ENCODE measurements around the gene RFPL3.
"Not testable (repeated sequence)": the region's sequence is repeated elsewhere in the genome, so short reads cannot be mapped to it uniquely, and the experiment has no call there.

Gene RFPL3

GRCh38 chr22:32357567-32357966 lies at the start of gene RFPL3:
Gene RFPL3 (plus strand): TSS chr22:32357867. CDS start chr22:32358072, 205 bp downstream.
- H3K27me3 Mint-ChIP-seq (ENCODE audit: low read depth, poor library complexity); H3K27ac Mint-ChIP-seq; DNase-seq; H3K36me3 Mint-ChIP-seq (ENCODE audit: low read depth); H3K9me3 Mint-ChIP-seq; H3K4me3 Mint-ChIP-seq: not testable (repeated sequence)
- peaks cover 15% of the 10 kb centered on the region for H3K4me1 Mint-ChIP-seq

DNA sequence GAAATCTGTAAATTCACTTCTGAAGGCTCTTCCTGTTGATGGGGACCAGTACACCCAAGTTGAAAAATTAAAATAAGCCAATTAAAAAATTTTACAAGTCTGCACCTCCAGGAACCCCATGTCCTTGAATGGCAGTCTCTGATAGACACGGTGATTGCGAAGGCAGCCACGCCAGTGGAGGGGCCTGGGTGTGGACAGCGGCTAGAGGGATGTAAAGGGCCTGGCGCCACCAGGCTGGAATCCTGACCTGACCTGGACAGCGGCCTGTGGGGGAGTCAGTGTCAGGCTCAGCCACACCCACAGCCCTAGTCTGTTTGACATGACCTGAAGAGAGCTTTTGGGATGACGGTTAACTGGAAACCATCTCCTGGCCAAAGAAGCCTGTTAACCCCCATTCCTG lies 49.5 kb upstream of the RFPL3 start:
- H3K27ac Mint-ChIP-seq, result peak overlapping the region; percentile 46
- H3K4me3 Mint-ChIP-seq, result no peak overlapping the region
- peaks cover 11% of the 10 kb centered on the region for H3K4me1 Mint-ChIP-seq
- no peaks in the 10 kb centered on the region for H3K9me3 Mint-ChIP-seq
- no peak for TF ChIP-seq CTCF (IDR thresholded peaks at IDR 0.05)
- peaks cover 26% of the 10 kb centered on the region for H3K27me3 Mint-ChIP-seq (ENCODE audit: low read depth, poor library complexity)
- DNase-seq, result no peak
- no peaks in the 10 kb centered on the region for H3K36me3 Mint-ChIP-seq (ENCODE audit: low read depth)

DNA sequence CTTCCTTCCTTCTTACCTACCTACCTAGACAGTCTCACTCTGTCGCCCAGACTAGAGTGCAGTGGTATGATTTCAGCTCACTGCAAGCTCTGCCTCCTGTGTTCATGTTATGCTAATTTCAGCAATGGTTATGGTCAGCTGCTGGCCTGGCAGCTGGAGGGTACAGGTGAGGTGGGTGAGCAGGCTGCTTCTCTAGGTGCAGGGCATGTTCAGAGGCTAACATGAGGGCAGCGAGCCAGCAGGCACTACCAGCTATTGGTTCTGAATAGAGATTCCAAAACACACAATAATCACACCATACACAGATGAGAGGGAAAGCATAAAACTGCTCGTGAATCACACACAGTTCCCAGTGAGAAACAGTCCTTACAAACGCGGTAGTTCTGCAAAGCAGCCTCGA lies 48.7 kb upstream of the RFPL3 start:
- H3K4me1 Mint-ChIP-seq, result peaks cover 11% of the 10 kb centered on the region
- H3K4me3 Mint-ChIP-seq, result no peak overlapping the region
- H3K36me3 Mint-ChIP-seq (ENCODE audit: low read depth), result no peaks in the 10 kb centered on the region
- H3K27me3 Mint-ChIP-seq (ENCODE audit: low read depth, poor library complexity), result peaks cover 29% of the 10 kb centered on the region
- DNase-seq, result no peak
- H3K27ac Mint-ChIP-seq, result no peak overlapping the region
- no peaks in the 10 kb centered on the region for H3K9me3 Mint-ChIP-seq
- no peak for TF ChIP-seq CTCF (IDR thresholded peaks at IDR 0.05)

- no peak for TF ChIP-seq CTCF (IDR thresholded peaks at IDR 0.05)
- H3K9me3 Mint-ChIP-seq, result no peaks in the 10 kb centered on the region
- no peak overlapping the region for H3K27ac Mint-ChIP-seq
- H3K36me3 Mint-ChIP-seq (ENCODE audit: low read depth), result no peaks in the 10 kb centered on the region
- peaks cover 11% of the 10 kb centered on the region for H3K4me1 Mint-ChIP-seq
- H3K27me3 Mint-ChIP-seq (ENCODE audit: low read depth, poor library complexity), result peaks cover 27% of the 10 kb centered on the region
- DNase-seq, result peak; percentile 22
- no peak overlapping the region for H3K4me3 Mint-ChIP-seq
These were observed 47.9 kb upstream of the RFPL3 start for GRCh38 chr22:32309585-32310251.

- peaks cover 11% of the 10 kb centered on the region for H3K4me1 Mint-ChIP-seq
- no peaks in the 10 kb centered on the region for H3K36me3 Mint-ChIP-seq (ENCODE audit: low read depth)
- H3K4me3 Mint-ChIP-seq, result no peak overlapping the region
- peaks cover 22% of the 10 kb centered on the region for H3K27me3 Mint-ChIP-seq (ENCODE audit: low read depth, poor library complexity)
- no peak for TF ChIP-seq CTCF (IDR thresholded peaks at IDR 0.05)
- DNase-seq, result no peak
- H3K9me3 Mint-ChIP-seq, result no peaks in the 10 kb centered on the region
- H3K27ac Mint-ChIP-seq, result no peak overlapping the region
These were observed 46.9 kb upstream of the RFPL3 start for GRCh38 chr22:32310777-32311176.

- Mint-ChIP-seq H3K27me3 (ENCODE audit: low read depth, poor library complexity) (peaks cover 20% of the 10 kb centered on the region), H3K4me3 (no peak overlapping the region), H3K4me1 (peaks cover 11% of the 10 kb centered on the region), H3K9me3 (no peaks in the 10 kb centered on the region), H3K27ac (no peak overlapping the region), H3K36me3 (ENCODE audit: low read depth) (no peaks in the 10 kb centered on the region)
- no peak for DNase-seq
- TF ChIP-seq CTCF (IDR thresholded peaks at IDR 0.05), result no peak
These were observed 46.1 kb upstream of the RFPL3 start for GRCh38 chr22:32311551-32312071.
